Brain microvascular endothelial cell (primary cell): Measurements from ENCODE around the gene NCAM2.

Experiments
- DNase-seq: peaks from one replicate; pipeline ENCODE4 v3.0.0-alpha.2; 2020
- H3K27ac ChIP-seq: fragments of 250-450 bp; sonication (Bioruptor Pico); 2 replicates; pipeline ENCODE4 v1.5.1; 2020; ENCODE audit warnings: mild to moderate bottlenecking, moderate library complexity
- H3K27me3 ChIP-seq: fragments of 250-450 bp; sonication (Bioruptor Pico); replicated peaks from 2 replicates; pipeline ENCODE4 v1.5.1; 2020; ENCODE audit warnings: mild to moderate bottlenecking
- H3K36me3 ChIP-seq: fragments of 250-450 bp; sonication (Bioruptor Pico); replicated peaks from 2 replicates; pipeline ENCODE4 v1.5.1; 2020; ENCODE audit warnings: mild to moderate bottlenecking
- H3K4me3 ChIP-seq: 2 replicates; pipeline ENCODE4 v1.5.1; 2011; ENCODE audit warnings: low read depth, mild to moderate bottlenecking, control low read depth, low read length, moderate library complexity
- in situ Hi-C: cut with HindIII; loops from 2 replicates; pipeline ENCODE4 v1.10.0; 2017; ENCODE audit warnings: low sequenced_read_pairs, low pct_ligation_motif_present
- TF ChIP-seq, protein P1 (sequence below): IDR thresholded peaks from 2 replicates; pipeline ENCODE4 v1.5.1; 2011; ENCODE audit warnings: low read depth, mild to moderate bottlenecking, moderate library complexity, low read length, control low read depth, inconsistent platforms; ENCODE audit errors: missing control alignments

NCAM2 gene

DNA sequence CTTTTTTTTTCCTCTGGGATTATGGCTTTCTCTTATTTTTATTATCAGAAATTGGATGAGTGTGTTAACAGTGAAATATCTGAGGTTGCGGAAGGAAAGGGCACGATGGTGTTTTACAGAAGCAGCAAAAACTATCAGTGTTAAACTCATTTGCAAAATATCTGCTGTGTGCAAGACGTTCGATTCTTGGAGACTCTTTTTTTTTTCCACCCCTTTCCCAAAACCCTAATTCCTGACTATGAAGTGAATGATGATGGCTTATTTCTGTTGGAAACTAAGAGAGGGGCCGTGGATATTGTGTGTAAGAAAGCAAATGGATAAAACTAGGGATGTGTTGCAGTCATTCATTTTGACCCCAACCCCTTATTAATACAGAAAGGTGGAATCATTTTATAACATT is 677 bp downstream of the NCAM2 start:
- H3K27me3 ChIP-seq: peaks cover 4% of the 10 kb centered on the region
- in situ Hi-C loops: no loop called here
- TF ChIP-seq, protein P1, sequence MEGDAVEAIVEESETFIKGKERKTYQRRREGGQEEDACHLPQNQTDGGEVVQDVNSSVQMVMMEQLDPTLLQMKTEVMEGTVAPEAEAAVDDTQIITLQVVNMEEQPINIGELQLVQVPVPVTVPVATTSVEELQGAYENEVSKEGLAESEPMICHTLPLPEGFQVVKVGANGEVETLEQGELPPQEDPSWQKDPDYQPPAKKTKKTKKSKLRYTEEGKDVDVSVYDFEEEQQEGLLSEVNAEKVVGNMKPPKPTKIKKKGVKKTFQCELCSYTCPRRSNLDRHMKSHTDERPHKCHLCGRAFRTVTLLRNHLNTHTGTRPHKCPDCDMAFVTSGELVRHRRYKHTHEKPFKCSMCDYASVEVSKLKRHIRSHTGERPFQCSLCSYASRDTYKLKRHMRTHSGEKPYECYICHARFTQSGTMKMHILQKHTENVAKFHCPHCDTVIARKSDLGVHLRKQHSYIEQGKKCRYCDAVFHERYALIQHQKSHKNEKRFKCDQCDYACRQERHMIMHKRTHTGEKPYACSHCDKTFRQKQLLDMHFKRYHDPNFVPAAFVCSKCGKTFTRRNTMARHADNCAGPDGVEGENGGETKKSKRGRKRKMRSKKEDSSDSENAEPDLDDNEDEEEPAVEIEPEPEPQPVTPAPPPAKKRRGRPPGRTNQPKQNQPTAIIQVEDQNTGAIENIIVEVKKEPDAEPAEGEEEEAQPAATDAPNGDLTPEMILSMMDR: no peak

DNA sequence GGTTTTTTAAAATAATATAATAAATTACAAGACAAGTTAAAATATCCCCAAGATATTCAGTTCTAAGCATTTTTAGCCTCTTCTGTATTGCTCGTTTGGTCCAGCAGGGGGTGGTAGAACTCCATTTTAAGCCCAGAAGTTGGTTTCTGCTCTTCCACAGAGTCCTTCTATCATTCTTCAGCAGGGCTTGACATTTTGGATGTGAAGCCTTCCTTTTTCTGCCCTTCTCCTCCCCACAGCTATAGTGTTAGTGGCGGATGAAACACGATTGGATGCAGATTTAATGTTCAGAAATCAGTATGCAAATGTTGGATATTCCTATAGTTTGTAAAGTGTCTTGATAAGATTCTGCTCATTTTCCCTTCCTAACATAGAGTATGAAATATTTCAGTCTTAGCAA is 1.4 kb downstream of the NCAM2 start:
- in situ Hi-C loops: no loop called here
- Histone ChIP-seq H3K27me3 (peaks cover 4% of the 10 kb centered on the region), H3K27ac (no peak overlapping the region), H3K4me3 (peak overlapping the region; percentile 16), H3K36me3 (no peaks in the 10 kb centered on the region)
- DNase-seq: peak; percentile 27
- TF ChIP-seq, protein P1: peak; percentile 83

More for the DNA sequence above, 677 bp downstream of the NCAM2 start:
- no peak for DNase-seq
- Histone ChIP-seq H3K36me3 (no peaks in the 10 kb centered on the region), H3K4me3 (peak overlapping the region; percentile 72), H3K27ac (no peak overlapping the region)

DNA sequence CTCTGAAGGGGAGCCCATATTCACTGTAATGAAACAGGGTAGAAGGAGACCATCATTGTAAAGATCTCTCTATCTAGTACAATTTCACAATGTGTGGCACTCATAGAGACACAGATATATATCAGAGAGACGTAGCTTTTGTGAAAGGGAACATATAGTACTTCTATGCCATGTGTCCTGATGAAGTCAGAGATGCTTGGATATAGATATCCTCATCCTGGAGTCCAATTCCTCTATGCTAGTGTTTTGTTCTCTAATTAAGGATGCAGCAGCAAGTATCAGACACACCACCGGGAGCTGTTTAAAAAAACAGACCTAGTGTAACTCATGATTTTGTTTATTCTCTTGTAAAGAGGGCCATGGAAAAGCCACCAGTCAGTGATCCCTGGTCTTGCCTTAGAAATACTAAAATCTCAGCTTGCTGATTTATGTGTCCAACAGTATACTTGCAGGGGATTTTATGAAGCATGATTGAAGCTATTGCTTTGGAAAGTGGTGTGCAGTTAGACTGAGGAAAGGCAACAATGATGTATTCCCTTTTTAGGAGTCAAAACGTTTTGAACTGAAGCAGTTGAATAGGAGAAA is 2.5 kb downstream of the NCAM2 start:
- Histone ChIP-seq H3K36me3 (no peaks in the 10 kb centered on the region), H3K27me3 (peaks cover 4% of the 10 kb centered on the region), H3K4me3 (no peak overlapping the region), H3K27ac (no peak overlapping the region)
- in situ Hi-C loops: no loop called here
- TF ChIP-seq, protein P1: no peak
- DNase-seq: no peak

DNA sequence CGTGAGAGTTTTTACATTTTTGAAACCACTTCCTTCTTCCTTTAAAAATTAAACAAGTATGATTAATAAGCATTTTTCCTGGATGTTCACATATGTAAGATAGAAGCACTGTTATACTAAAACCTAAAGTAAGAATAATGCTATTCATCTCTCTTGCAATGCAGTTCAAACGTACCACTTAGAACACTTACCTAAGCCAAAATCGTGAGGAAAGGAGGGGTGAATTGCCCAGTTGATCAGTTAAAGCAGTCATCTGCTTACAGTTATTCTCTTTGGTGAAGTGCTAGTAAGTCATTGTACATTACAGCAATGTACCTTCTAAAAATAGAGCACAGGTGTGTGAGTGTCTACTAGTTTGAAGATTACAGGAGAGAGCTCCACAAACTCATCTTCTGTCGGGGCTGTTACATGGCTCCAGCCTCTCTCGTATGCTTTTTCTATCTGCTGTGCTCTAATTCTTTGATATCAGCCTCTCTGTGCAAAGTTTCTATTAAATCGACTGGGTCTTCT is 3.4 kb downstream of the NCAM2 start:
- DNase-seq: no peak
- H3K4me3 ChIP-seq: no peak overlapping the region
- in situ Hi-C loops: no loop called here
- no peaks in the 10 kb centered on the region for H3K36me3 ChIP-seq
- TF ChIP-seq, protein P1: no peak
- peaks cover 4% of the 10 kb centered on the region for H3K27me3 ChIP-seq
- H3K27ac ChIP-seq: no peak overlapping the region

DNA sequence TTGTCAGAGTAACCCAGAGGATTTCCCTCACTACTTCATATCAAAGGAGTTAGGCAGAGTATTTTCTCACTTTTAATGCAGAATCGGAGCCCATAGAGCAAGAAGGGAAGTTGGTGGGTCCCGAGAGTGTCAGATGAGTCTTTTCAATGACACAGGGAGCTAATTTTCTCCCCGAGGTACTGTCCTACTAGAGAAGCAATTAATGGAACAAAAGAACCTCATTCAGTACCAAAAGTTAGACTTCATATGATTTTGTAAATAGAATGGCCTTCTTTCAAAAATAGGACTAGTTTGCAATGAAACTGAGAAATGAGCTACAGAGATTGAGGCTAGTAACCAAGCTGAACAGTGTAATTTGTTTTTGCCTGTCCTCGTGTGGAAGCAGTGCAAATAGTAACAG is 3.9 kb downstream of the NCAM2 start:
- Histone ChIP-seq H3K4me3 (no peak overlapping the region), H3K27ac (no peak overlapping the region), H3K27me3 (peaks cover 4% of the 10 kb centered on the region), H3K36me3 (no peaks in the 10 kb centered on the region)
- in situ Hi-C loops: no loop called here
- DNase-seq: no peak
- TF ChIP-seq, protein P1: no peak

DNA sequence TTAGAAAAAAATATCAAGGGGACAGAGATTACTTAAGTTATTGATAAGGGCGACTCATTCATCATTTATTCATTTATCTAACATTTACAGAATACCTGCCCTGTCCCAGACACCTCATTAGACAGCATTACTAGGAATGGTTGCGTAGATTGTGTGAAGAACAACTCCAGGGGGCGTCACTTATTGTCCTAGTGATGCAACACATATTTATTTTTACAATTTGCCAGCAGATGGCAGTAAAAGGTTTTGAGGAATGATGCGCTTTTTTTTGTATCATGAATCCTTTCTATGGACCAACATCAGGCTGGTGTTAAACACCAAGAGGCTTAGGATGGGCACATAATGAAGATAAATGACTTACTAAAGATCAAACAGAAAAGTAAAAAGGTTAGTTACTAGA is 5.5 kb downstream of the NCAM2 start:
- H3K27ac ChIP-seq: no peak overlapping the region
- H3K36me3 ChIP-seq: no peaks in the 10 kb centered on the region
- no peak overlapping the region for H3K4me3 ChIP-seq
- TF ChIP-seq, protein P1: peak; percentile 48
- DNase-seq: peak; percentile 12
- in situ Hi-C loops: no loop called here
- H3K27me3 ChIP-seq: no peaks in the 10 kb centered on the region
